Smooth muscle cell (in vitro differentiated cells): ENCODE data around the gene USP31. TPM values are rescaled to one million over a fixed set of nuclear protein-coding genes. Genes with fewer than 3 reads are reported as not detected.

Experiments
- DNase-seq: peaks from one replicate; lab custom pipeline; 2025; ENCODE audit not compliant: unreplicated experiment; lab: John Stamatoyannopoulos, UW
- H2AFZ ChIP-seq: fragments of 200-600 bp; sonication (generic); 2 replicates; pipeline ENCODE4 v1.6.0; 2016; ENCODE audit warnings: antibody characterized with exemption, low read depth, mild to moderate bottlenecking
- H3F3A ChIP-seq: fragments of 200-600 bp; sonication (generic); 2 replicates; pipeline ENCODE4 v1.6.0; 2017; ENCODE audit warnings: antibody characterized with exemption, low read depth
- H3K27ac ChIP-seq: fragments of 200-600 bp; sonication (generic); 2 replicates; pipeline ENCODE4 v1.5.1; 2016; ENCODE audit warnings: low read depth, mild to moderate bottlenecking
- H3K27me3 ChIP-seq: fragments of 200-600 bp; sonication (generic); 2 replicates; pipeline ENCODE4 v1.6.1; 2016; ENCODE audit warnings: low read depth, mild to moderate bottlenecking
- H3K36me3 ChIP-seq: fragments of 200-600 bp; sonication (generic); 2 replicates; pipeline ENCODE4 v1.5.1; 2016; ENCODE audit warnings: low read depth
- H3K4me1 ChIP-seq: fragments of 200-600 bp; sonication (generic); 2 replicates; pipeline ENCODE4 v1.5.1; 2016; ENCODE audit warnings: low read depth
- H3K4me2 ChIP-seq: fragments of 200-600 bp; sonication (generic); 2 replicates; pipeline ENCODE4 v1.6.0; 2016; ENCODE audit warnings: mild to moderate bottlenecking
- H3K4me3 ChIP-seq: fragments of 200-600 bp; sonication (generic); 2 replicates; pipeline ENCODE4 v1.5.1; 2016; ENCODE audit warnings: mild to moderate bottlenecking
- H3K79me2 ChIP-seq: fragments of 200-600 bp; sonication (generic); 2 replicates; pipeline ENCODE4 v1.6.0; 2016; ENCODE audit warnings: low read depth, mild to moderate bottlenecking
- H3K9ac ChIP-seq: fragments of 200-600 bp; sonication (generic); 2 replicates; pipeline ENCODE4 v1.6.0; 2016; ENCODE audit warnings: low read depth
- H3K9me3 ChIP-seq: fragments of 200-600 bp; sonication (generic); replicated peaks from 2 replicates; pipeline ENCODE4 v1.5.1; 2016; ENCODE audit warnings: low read depth
- H4K20me1 ChIP-seq: fragments of 200-600 bp; sonication (generic); 2 replicates; pipeline ENCODE4 v1.6.0; 2016; ENCODE audit warnings: low read depth
- CTCF ChIP-seq: fragments of 200-600 bp; sonication (generic); IDR thresholded peaks from 2 replicates; pipeline ENCODE4 v1.5.1; 2017; ENCODE audit warnings: borderline replicate concordance, mild to moderate bottlenecking, antibody characterized with exemption; ENCODE audit not compliant: insufficient read depth, poor library complexity, severe bottlenecking
- WGBS: methylation state at CpG from one replicate; pipeline ENCODE4 v1.1.7; 2016; ENCODE audit warnings: low lambda C conversion rate; 5-methylcytosine and 5-hydroxymethylcytosine counted together
- polyA plus RNA-seq: library from polyadenylated mRNA; unstranded; fragments of >200 nt; fragmentation: Nextera tagmentation; extraction: Ambion mirVana; gene quantifications from 2 replicates; pipeline ENCODE4 v1.2.1, GENCODE V29; 2016
- total RNA-seq: library from RNA; depleted of rRNA; stranded (reverse); fragments of >200 nt; gene quantifications from 2 replicates; pipeline ENCODE4 v1.2.3, GENCODE V29; 2014

USP31 gene
- total and polyA plus RNA-seq, 2 experiments from 2014 or later: 2.7 to 5.7 TPM

- no peaks in the 10 kb centered on the region for H3K79me2 ChIP-seq
- no peak overlapping the region for H3K4me3 ChIP-seq
- no peaks in the 10 kb centered on the region for H3F3A ChIP-seq
- 93% methylated on average over 3 of the region's 3 CpGs for WGBS
- H3K4me1 ChIP-seq: no peaks in the 10 kb centered on the region
- DNase-seq: no peak
- TF ChIP-seq CTCF: no peak
- no peak overlapping the region for H3K9ac ChIP-seq
- no peaks in the 10 kb centered on the region for H3K9me3 ChIP-seq
- H3K27ac ChIP-seq: no peak overlapping the region
- H3K4me2 ChIP-seq: no peak overlapping the region
- H3K27me3 ChIP-seq: no peaks in the 10 kb centered on the region
- no peak overlapping the region for H2AFZ ChIP-seq
- no peaks in the 10 kb centered on the region for H4K20me1 ChIP-seq
- H3K36me3 ChIP-seq: no peaks in the 10 kb centered on the region
Measured at GRCh38 chr16:23156110-23156509, 6.9 kb upstream of the USP31 start.

- WGBS: 37% methylated on average over 7 of the region's 7 CpGs
- no peak for TF ChIP-seq CTCF
- no peak overlapping the region for H2AFZ ChIP-seq
- no peak overlapping the region for H3K4me2 ChIP-seq
- H3K36me3 ChIP-seq: no peaks in the 10 kb centered on the region
- H3K27ac ChIP-seq: no peak overlapping the region
- no peaks in the 10 kb centered on the region for H3K79me2 ChIP-seq
- H4K20me1 ChIP-seq: no peaks in the 10 kb centered on the region
- no peaks in the 10 kb centered on the region for H3K27me3 ChIP-seq
- H3K9ac ChIP-seq: no peak overlapping the region
- DNase-seq: no peak
- H3K9me3 ChIP-seq: no peaks in the 10 kb centered on the region
- H3F3A ChIP-seq: no peaks in the 10 kb centered on the region
- no peak overlapping the region for H3K4me3 ChIP-seq
- no peaks in the 10 kb centered on the region for H3K4me1 ChIP-seq
Measured at GRCh38 chr16:23155445-23156049, 6.3 kb upstream of the USP31 start.

- 83% methylated on average over 12 of the region's 12 CpGs for WGBS
- H2AFZ ChIP-seq: no peak overlapping the region
Measured at GRCh38 chr16:23152386-23153178, 3.3 kb upstream of the USP31 start.

More at GRCh38 chr16:23152386-23153178, 3.3 kb upstream of the USP31 start:
- Histone ChIP-seq H3K9me3 (no peaks in the 10 kb centered on the region), H3F3A (no peaks in the 10 kb centered on the region), H3K4me1 (peaks cover 5% of the 10 kb centered on the region), H3K9ac (no peak overlapping the region), H3K79me2 (peaks cover 10% of the 10 kb centered on the region), H3K4me3 (no peak overlapping the region), H4K20me1 (peaks cover 5% of the 10 kb centered on the region), H3K36me3 (no peaks in the 10 kb centered on the region), H3K4me2 (no peak overlapping the region), H3K27me3 (no peaks in the 10 kb centered on the region), H3K27ac (no peak overlapping the region)
- DNase-seq: no peak
- TF ChIP-seq CTCF: no peak
